BLaER1 (cell line): ENCODE measurements around the gene KATNB1.
A peak's percentile ranks its signal among the peaks of the same experiment; 100 is the strongest.

Experiments used
- H3K27ac ChIP-seq: shearing (Covaris generic); formaldehyde crosslinking; 2 replicates; pipeline ENCODE4 v1.8.1; 2022
- H3K27me3 ChIP-seq: shearing (Covaris generic); formaldehyde crosslinking; 2 replicates; pipeline ENCODE4 v1.8.1; 2022
- H3K36me3 ChIP-seq: shearing (Covaris generic); formaldehyde crosslinking; 2 replicates; pipeline ENCODE4 v1.8.1; 2022
- H3K4me1 ChIP-seq: shearing (Covaris generic); formaldehyde crosslinking; 2 replicates; pipeline ENCODE4 v1.8.1; 2022
- H3K4me2 ChIP-seq: shearing (Covaris generic); formaldehyde crosslinking; 2 replicates; pipeline ENCODE4 v1.8.1; 2022
- H3K4me3 ChIP-seq: shearing (Covaris generic); formaldehyde crosslinking; 2 replicates; pipeline ENCODE4 v1.8.1; 2022
- H3K9ac ChIP-seq: shearing (Covaris generic); formaldehyde crosslinking; 2 replicates; pipeline ENCODE4 v1.8.1; 2022
- H3K9me3 ChIP-seq: shearing (Covaris generic); formaldehyde crosslinking; 2 replicates; pipeline ENCODE4 v1.8.1; 2022
- H4K20me1 ChIP-seq: shearing (Covaris generic); formaldehyde crosslinking; 2 replicates; pipeline ENCODE4 v1.8.1; 2022
- Cebpa-rat ChIP-seq: shearing (Covaris generic); IDR thresholded peaks from 2 replicates; pipeline ENCODE4 v1.8.1; 2022

KATNB1 gene

DNA sequence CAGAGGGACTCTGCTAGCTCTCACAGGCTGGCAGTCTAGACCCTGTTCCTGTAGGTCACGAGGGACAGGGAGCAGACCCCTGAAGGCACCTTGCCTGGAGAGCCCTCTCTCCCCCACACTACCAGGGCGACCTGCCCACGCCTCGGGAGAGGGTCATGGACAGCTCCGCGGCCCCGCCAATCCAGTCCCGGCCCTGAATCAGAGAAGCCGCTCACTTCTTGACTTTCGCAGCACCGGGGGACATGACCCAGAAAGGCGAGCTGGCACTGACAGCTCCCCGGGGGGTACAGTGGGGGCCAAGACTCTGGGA lies 61.6 kb downstream of the KATNB1 start:
- Histone ChIP-seq H3K27ac (no peak overlapping the region), H3K9ac (peak overlapping the region; percentile 24; the same call in 1 of the 2 replicates)

DNA sequence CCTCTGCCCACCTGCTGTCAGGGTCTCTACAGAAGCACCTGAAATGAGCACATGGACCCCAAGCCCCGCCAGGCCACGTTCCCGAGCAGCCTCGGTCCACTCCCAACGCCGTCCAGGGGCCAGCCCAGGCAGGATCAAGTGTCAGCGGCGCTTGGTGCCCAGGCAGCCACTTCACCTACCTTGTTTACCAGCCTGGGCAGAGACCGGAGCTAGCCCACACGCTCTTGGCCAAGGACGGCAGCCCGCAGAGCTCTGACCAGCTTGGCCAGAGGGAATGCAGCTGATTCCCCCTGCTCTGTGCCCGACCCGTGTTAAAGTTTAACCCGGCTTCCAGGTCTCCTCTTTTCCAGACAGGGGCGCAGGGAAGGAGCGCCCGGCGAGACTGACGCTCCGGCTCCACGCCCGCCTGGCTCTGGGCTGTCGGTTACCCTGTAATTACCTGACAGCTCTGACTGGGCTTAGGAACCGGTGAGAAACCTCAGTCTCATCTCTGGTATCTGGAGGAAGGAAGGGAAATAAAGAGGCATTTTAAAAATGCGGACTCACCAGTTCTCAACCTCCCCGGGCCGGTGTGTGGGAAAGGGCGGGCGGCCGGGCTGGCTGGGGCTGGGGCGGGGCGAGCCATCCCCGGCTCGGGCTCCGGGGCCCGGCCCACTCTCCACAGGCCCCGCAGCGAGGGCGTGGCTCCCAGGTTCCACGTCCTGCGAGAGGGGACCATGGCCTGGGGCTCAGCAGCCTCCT lies 62.1 kb downstream of the KATNB1 start:
- Histone ChIP-seq H3K9me3 (no peaks in the 10 kb centered on the region), H4K20me1 (no peaks in the 10 kb centered on the region), H3K27ac (peak overlapping the region; percentile 35; the same call in 1 of the 2 replicates), H3K4me3 (no peak overlapping the region), H3K4me2 (peak overlapping the region; percentile 100), H3K36me3 (peaks cover 10% of the 10 kb centered on the region; the same call in 1 of the 2 replicates), H3K9ac (peak overlapping the region; percentile 24; the same call in 1 of the 2 replicates), H3K4me1 (peaks cover 69% of the 10 kb centered on the region), H3K27me3 (no peaks in the 10 kb centered on the region)
- TF ChIP-seq Cebpa-rat: no peak

More for the DNA sequence above, 61.6 kb downstream of the KATNB1 start:
- Histone ChIP-seq H3K4me2 (peak overlapping the region; percentile 100; the same call in 1 of the 2 replicates), H3K4me3 (no peak overlapping the region), H4K20me1 (no peaks in the 10 kb centered on the region), H3K4me1 (peaks cover 67% of the 10 kb centered on the region), H3K36me3 (peaks cover 10% of the 10 kb centered on the region; the same call in 1 of the 2 replicates), H3K27me3 (no peaks in the 10 kb centered on the region), H3K9me3 (no peaks in the 10 kb centered on the region)
- TF ChIP-seq Cebpa-rat: no peak

DNA sequence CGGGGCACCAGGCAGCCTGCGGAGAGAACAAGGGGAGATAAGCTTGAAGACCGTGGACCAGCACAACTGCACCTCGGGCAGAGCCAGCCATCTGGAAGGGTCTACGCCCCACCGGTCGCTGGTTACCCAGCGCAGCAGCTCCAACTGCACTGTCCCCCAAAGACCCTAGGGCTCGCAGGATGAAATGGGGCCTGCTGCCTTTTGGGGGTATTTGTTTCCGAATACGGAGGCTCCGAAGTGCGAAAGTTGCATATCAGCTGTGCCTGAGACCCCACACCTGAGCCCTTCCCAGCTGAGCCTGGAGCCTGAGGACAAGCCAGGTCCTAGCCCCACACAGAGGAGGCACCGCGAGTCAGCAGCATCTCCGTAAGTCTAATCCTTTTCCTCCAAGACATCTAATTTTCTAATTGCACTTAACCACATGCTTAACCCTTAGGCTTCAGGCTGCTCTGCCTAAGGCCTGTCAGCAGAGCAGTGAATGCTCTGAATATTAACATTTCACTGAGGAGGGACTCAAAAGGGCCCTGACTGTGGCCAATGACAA lies 62.8 kb downstream of the KATNB1 start:
- Histone ChIP-seq H3K9ac (0 out of 2 replicates have a peak overlapping the region, but pooled peaks have one; percentile 10), H3K9me3 (no peaks in the 10 kb centered on the region), H4K20me1 (no peaks in the 10 kb centered on the region), H3K4me3 (no peak overlapping the region), H3K4me2 (peak overlapping the region; percentile 100), H3K27ac (0 out of 2 replicates have a peak overlapping the region, but pooled peaks have one; percentile 35), H3K27me3 (no peaks in the 10 kb centered on the region), H3K36me3 (peaks cover 10% of the 10 kb centered on the region; the same call in 1 of the 2 replicates), H3K4me1 (peaks cover 75% of the 10 kb centered on the region)
- TF ChIP-seq Cebpa-rat: no peak

DNA sequence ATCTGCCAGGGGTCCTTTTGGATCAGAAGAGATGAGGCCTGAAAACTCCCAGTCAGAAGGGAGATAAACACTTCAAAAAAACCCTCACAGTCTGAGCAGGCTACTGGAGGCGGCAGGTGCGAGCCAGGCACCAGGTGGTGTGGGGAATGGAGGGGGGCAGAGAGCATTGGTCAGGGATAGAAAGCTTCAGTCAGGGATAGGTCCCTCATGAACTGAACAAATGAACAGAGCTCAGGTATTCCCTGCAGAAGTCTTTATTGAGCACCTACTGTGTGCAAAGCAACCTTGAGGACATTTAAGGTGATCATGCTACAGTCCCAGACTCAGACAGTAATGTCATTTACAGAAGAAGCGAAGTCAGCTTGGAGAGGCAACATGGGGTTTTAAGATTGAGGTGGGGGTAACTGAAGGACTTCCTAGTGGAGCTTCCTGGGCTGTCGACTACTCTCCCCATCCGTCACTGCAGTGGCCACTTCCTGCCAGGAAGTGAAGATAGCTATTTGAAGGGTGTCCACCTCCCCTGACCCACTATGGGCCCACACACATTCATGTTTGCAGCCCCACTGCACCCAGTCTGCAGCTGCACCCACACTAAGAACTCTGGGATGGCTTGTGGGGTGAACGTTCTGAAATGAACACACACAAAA lies 63.5 kb downstream of the KATNB1 start:
- TF ChIP-seq Cebpa-rat: no peak
- Histone ChIP-seq H3K9ac (peak overlapping the region; percentile 25; the same call in 1 of the 2 replicates), H3K4me1 (peaks cover 83% of the 10 kb centered on the region), H3K4me2 (peak overlapping the region; percentile 100), H3K27ac (peak overlapping the region; percentile 18; the same call in 1 of the 2 replicates), H4K20me1 (no peaks in the 10 kb centered on the region), H3K9me3 (no peaks in the 10 kb centered on the region), H3K36me3 (peaks cover 10% of the 10 kb centered on the region; the same call in 1 of the 2 replicates), H3K4me3 (no peak overlapping the region), H3K27me3 (no peaks in the 10 kb centered on the region)

DNA sequence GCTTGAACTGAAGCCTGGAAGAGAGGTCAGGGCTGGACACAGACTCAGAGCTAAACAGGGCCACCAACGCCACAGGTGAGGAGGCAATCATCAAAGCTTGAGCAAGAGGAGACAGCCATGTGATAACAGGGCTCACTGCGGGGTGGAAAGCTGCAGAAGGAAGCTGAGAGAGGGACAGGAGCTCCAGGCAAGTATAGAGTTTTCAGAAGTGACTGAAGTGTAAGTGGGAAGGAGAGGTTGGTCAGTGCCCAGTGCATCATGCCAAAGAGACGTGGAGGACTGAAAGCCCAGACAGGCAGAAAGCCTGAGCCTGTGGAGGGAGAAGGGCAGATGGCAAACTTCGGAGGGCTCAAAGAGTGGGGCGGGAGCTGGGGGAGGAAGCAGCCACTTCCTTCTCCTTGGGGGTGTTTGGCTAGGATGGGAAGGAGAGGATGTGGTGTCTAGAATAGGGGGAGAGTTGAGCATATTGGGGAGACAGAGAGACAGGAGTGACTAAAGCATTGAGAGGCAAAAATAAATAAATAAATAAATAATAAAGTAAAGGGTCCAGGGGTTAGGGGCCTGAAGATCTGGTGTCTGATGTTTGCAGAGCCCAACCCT lies 64.1 kb downstream of the KATNB1 start:
- peak overlapping the region; percentile 18; the same call in 1 of the 2 replicates for H3K27ac ChIP-seq
- no peaks in the 10 kb centered on the region for H4K20me1 ChIP-seq
- peak overlapping the region; percentile 25; the same call in 1 of the 2 replicates for H3K9ac ChIP-seq
- peak overlapping the region; percentile 100 for H3K4me2 ChIP-seq
- H3K9me3 ChIP-seq: no peaks in the 10 kb centered on the region
- no peak overlapping the region for H3K4me3 ChIP-seq
- peaks cover 83% of the 10 kb centered on the region for H3K4me1 ChIP-seq
- H3K36me3 ChIP-seq: peaks cover 10% of the 10 kb centered on the region; the same call in 1 of the 2 replicates
- no peak for TF ChIP-seq Cebpa-rat
- H3K27me3 ChIP-seq: no peaks in the 10 kb centered on the region

DNA sequence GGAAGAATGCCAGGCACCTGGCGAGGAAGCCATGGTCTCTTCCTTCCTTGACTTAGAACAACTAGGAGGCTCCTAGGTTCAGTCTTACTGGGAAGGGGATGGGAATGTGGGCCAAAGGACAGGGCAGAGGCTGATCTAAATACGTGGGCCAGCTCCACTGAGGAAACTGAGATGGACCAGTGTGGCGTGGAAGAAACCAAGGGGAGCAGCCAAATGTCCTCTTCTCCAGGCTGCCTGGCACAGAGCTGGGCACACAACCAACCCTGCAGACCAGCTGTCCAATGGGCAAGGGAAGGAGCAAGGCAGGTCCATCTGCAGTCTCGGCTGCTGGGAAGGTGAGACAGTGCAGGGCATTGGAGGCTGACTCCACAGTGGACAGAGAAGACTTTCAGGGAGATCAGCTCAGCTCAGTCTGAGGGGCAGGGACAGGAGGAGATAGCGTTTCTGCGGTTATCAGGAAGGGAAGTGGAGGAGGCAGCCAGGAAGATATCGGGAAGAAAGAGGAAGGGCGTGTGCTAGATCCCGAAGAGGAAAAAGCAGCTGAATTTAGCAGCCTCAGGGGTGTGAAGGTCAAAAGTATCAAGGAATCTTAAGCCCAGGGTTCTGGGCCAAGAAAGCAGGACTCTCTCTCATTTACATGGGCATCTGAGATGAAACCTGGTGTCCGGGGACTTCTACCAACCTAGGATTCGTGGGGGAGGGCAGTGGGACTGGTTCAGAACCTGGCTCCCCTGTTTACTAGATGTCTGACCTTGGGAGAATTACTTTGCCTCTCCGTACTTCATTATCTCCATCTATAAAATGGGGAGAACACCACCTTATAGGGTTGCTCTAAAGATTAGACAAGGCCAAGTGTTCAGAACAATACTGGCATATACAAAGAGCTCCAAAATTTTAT lies 64.9 kb downstream of the KATNB1 start:
- Histone ChIP-seq H3K4me3 (peak overlapping the region; percentile 79; the same call in 1 of the 2 replicates), H3K4me2 (peak overlapping the region; percentile 100)

DNA sequence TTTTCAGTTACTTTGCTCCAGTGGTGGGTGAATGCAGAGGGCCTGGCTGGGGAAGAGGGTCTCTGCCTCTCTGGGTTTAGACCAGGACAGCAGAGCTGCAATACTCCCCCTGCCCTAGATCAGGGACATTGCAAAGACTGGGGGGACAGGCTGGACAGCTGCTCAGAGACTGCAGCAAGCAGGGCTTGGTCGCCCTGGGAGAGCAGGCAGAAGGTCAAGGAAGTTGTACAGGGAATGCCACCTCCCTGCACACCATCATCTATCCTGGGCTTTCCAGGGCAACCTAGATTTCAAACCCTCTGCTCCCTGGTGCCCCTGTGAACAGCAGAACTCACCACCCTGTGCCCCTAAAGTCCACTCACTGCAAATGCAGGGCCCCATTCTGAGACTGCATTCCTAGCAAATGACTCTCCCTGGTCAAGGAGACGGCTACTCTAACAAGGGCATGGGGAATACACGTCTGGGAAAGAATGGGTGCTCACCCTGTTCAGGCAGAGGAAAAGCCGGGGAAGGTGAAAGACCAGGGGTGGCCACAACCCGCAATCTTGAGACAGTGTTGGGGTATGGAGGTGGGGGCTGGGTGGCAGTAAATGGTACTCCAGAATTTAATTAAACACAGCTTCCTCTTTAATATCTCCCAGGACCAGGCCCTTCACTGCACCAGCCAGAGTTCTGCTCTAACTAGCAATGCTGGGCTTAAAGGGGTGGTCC lies 65.7 kb downstream of the KATNB1 start:
- Histone ChIP-seq H3K4me2 (peak overlapping the region; percentile 100), H3K9me3 (no peaks in the 10 kb centered on the region), H3K4me1 (peaks cover 73% of the 10 kb centered on the region), H3K36me3 (peaks cover 10% of the 10 kb centered on the region; the same call in 1 of the 2 replicates), H3K4me3 (peak overlapping the region; percentile 79), H3K9ac (peak overlapping the region; percentile 82), H3K27me3 (no peaks in the 10 kb centered on the region), H4K20me1 (no peaks in the 10 kb centered on the region), H3K27ac (peak overlapping the region; percentile 80)
- no peak for TF ChIP-seq Cebpa-rat

More for the DNA sequence above, 64.9 kb downstream of the KATNB1 start:
- H3K9me3 ChIP-seq: no peaks in the 10 kb centered on the region
- H3K36me3 ChIP-seq: peaks cover 10% of the 10 kb centered on the region; the same call in 1 of the 2 replicates
- H3K4me1 ChIP-seq: peaks cover 76% of the 10 kb centered on the region
- peak overlapping the region; percentile 82; the same call in 1 of the 2 replicates for H3K9ac ChIP-seq
- H4K20me1 ChIP-seq: no peaks in the 10 kb centered on the region
- TF ChIP-seq Cebpa-rat: no peak
- peak overlapping the region; percentile 5; the same call in 1 of the 2 replicates for H3K27ac ChIP-seq
- H3K27me3 ChIP-seq: no peaks in the 10 kb centered on the region

DNA sequence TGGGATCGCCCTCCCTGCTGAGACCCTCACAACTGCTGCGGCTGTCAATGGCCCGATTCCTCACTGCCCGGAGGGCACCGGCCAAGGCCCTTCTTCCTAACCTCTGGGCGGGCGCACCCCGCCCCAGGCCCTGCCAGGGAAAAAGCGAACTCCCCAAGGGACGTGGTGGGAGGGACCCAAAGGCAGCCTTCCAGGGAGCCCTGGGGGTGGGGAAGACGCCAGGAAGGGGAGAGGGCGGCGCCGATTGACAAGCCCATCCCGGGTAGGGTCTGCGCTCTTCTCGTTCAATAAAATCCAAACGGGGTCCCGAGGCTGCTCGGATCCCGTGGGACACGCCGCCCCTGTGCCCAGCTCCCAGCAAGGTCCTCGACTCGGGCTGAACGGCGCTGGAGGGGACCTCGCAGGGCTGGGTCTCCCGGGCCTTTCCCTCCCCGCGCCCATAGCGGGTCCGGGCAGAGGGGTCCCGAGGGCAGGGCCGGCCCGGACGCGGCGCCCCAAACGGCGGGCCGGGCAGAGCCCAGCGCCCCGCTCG lies 66.3 kb downstream of the KATNB1 start:
- no peak for TF ChIP-seq Cebpa-rat
- H3K9ac ChIP-seq: peak overlapping the region; percentile 82
- H3K4me1 ChIP-seq: peaks cover 79% of the 10 kb centered on the region
- H3K4me2 ChIP-seq: peak overlapping the region; percentile 100
- H3K27me3 ChIP-seq: no peaks in the 10 kb centered on the region
- H4K20me1 ChIP-seq: no peaks in the 10 kb centered on the region
- H3K36me3 ChIP-seq: peaks cover 8% of the 10 kb centered on the region; the same call in 1 of the 2 replicates
- peak overlapping the region; percentile 80 for H3K27ac ChIP-seq
- H3K4me3 ChIP-seq: peak overlapping the region; percentile 79
- H3K9me3 ChIP-seq: no peaks in the 10 kb centered on the region
